NB4 (cell line): ENCODE results near the gene RIOK1.

Experiments used
- POLR2A ChIP-seq: IDR thresholded peaks from 2 replicates; pipeline ENCODE4 v1.6.1; 2011; ENCODE audit warnings: mild to moderate bottlenecking; ENCODE audit not compliant: insufficient read length; ENCODE audit errors: extremely low read depth
- TF ChIP-seq, protein P1 (sequence below): IDR thresholded peaks from one replicate; pipeline ENCODE4 v1.5.1; 2012; ENCODE audit warnings: low read depth, low read length

- TF ChIP-seq, protein P1, sequence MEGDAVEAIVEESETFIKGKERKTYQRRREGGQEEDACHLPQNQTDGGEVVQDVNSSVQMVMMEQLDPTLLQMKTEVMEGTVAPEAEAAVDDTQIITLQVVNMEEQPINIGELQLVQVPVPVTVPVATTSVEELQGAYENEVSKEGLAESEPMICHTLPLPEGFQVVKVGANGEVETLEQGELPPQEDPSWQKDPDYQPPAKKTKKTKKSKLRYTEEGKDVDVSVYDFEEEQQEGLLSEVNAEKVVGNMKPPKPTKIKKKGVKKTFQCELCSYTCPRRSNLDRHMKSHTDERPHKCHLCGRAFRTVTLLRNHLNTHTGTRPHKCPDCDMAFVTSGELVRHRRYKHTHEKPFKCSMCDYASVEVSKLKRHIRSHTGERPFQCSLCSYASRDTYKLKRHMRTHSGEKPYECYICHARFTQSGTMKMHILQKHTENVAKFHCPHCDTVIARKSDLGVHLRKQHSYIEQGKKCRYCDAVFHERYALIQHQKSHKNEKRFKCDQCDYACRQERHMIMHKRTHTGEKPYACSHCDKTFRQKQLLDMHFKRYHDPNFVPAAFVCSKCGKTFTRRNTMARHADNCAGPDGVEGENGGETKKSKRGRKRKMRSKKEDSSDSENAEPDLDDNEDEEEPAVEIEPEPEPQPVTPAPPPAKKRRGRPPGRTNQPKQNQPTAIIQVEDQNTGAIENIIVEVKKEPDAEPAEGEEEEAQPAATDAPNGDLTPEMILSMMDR: no peak
- no peak for TF ChIP-seq POLR2A
Observed at GRCh38 chr6:7452898-7453297, 63.3 kb downstream of the RIOK1 start.
